HL-60 (cell line): Measurements from ENCODE around the gene CYTH4.

Experiments used
- DNase-seq, 2 experiments: peaks; one replicate each; pipeline ENCODE4 v3.0.0-alpha.2; 2010 to 2020; ENCODE audit warnings: low read depth in 1 of 2, low spot score in 1 of 2
- H3K27ac ChIP-seq: fragments of 250-450 bp; sonication (Bioruptor Pico); replicated peaks from 2 replicates; pipeline ENCODE4 v1.5.1; 2020; ENCODE audit warnings: mild to moderate bottlenecking, moderate library complexity
- H3K27me3 ChIP-seq: fragments of 250-450 bp; sonication (Bioruptor Pico); 2 replicates; pipeline ENCODE4 v1.5.1; 2021; ENCODE audit warnings: mild to moderate bottlenecking, moderate library complexity; ENCODE audit not compliant: insufficient read depth, poor library complexity, severe bottlenecking
- H3K4me3 ChIP-seq: replicated peaks from 2 replicates; pipeline ENCODE4 v1.5.1; 2011; ENCODE audit warnings: mild to moderate bottlenecking, control low read depth, low read length; ENCODE audit not compliant: insufficient read depth
- CTCF ChIP-seq: IDR thresholded peaks from one replicate; pipeline ENCODE4 v1.5.1; 2011; ENCODE audit warnings: low read length, control low read depth, inconsistent platforms; ENCODE audit not compliant: insufficient read depth
- GABPA ChIP-seq: IDR thresholded peaks from 2 replicates; pipeline ENCODE4 v1.6.1; 2012; ENCODE audit warnings: low read depth
- POLR2AphosphoS5 ChIP-seq: IDR thresholded peaks from 2 replicates; pipeline ENCODE4 v1.6.1; 2012; ENCODE audit warnings: low read depth
- REST ChIP-seq: IDR thresholded peaks from 2 replicates; pipeline ENCODE4 v1.6.1; 2012; ENCODE audit warnings: low read depth; ENCODE audit not compliant: insufficient replicate concordance
- SPI1 ChIP-seq: IDR thresholded peaks from 2 replicates; pipeline ENCODE4 v1.6.1; 2012; ENCODE audit warnings: low read depth, mild to moderate bottlenecking, borderline replicate concordance

Gene CYTH4

GRCh38 chr22:37255558-37256006 lies 26.7 kb upstream of the CYTH4 start:
- no peak for TF ChIP-seq CTCF
- TF ChIP-seq GABPA = no peak
- TF ChIP-seq REST = no peak
- no peak for TF ChIP-seq SPI1
- no peak for TF ChIP-seq POLR2AphosphoS5
- Histone ChIP-seq H3K27ac (no peak overlapping the region), H3K4me3 (no peak overlapping the region), H3K27me3 (no peaks in the 10 kb centered on the region)
- DNase-seq = no peak

- no peak overlapping the region for H3K27ac ChIP-seq
- H3K4me3 ChIP-seq = no peak overlapping the region
- no peaks in the 10 kb centered on the region for H3K27me3 ChIP-seq
- no peak for TF ChIP-seq REST
- DNase-seq = no peak
Measured at GRCh38 chr22:37256075-37256726, 26.1 kb upstream of the CYTH4 start.

- H3K27me3 ChIP-seq = no peaks in the 10 kb centered on the region
- DNase-seq = no peak
- H3K27ac ChIP-seq = no peak overlapping the region
- H3K4me3 ChIP-seq = no peak overlapping the region
- TF ChIP-seq REST (no peak), CTCF (no peak), GABPA (no peak), SPI1 (no peak), POLR2AphosphoS5 (no peak)
Measured at GRCh38 chr22:37258005-37258752, 24.1 kb upstream of the CYTH4 start.
